HepG2 (cell line): Measurements from ENCODE around the gene ZC3H7B. TPM values are rescaled to one million over a fixed set of nuclear protein-coding genes. Genes with fewer than 3 reads are reported as not detected.

Source experiments
- ATAC-seq: fragments of 200-7000 bp; cut with Tn5 transposase; 3 replicates; pipeline ENCODE4 v1.9.1; 2020; ENCODE audit warnings: mild to moderate bottlenecking, moderate library complexity
- BruUV-seq: library from RNA; stranded (reverse); fragments of 400-500 nt; replicated peaks from 2 replicates; lab custom pipeline; 2021; lab: Mats Ljungman, UMichigan
- CTCF ChIA-PET: fragments of 300-600 bp; formaldehyde crosslinking; extraction: SDS; loops from one replicate; lab custom pipeline; 2021; ENCODE audit warnings: low total read pairs, inconsistent platforms, low intra/inter-chr PET ratio; lab: Yijun Ruan, JAX
- POLR2A ChIA-PET: fragments of 350-600 bp; sonication (Branson Sonifier 250); formaldehyde crosslinking; loops from one replicate; lab custom pipeline; 2020; ENCODE audit warnings: antibody characterized with exemption, inconsistent platforms; lab: Yijun Ruan, JAX
- DNase-seq: peaks from one replicate; pipeline ENCODE4 v3.0.0-alpha.2; 2015; ENCODE audit warnings: low spot score
- FAIRE-seq: peaks from 3 replicates; lab custom pipeline; 2011; peaks lifted over from hg19 to GRCh38; lab: Jason Lieb, UNC
- H2AFZ ChIP-seq: one replicate; pipeline ENCODE4 v1.6.1; 2011; ENCODE audit warnings: low read length, inconsistent platforms
- H3K27ac ChIP-seq: fragments of 300-600 bp; 3 replicates; pipeline ENCODE4 v1.8.0; 2011; ENCODE audit warnings: mixed run types, mild to moderate bottlenecking, mixed read lengths, low read length, inconsistent platforms; ENCODE audit not compliant: insufficient read depth; ENCODE audit errors: extremely low read length
- H3K27me3 ChIP-seq, 2 experiments: fragments of 200-600 bp in 1 of 2; 2 replicates in 1 of 2; 3 replicates in 1 of 2; pipeline versions ENCODE4 v1.6.0 to v1.8.0; 2011; ENCODE audit warnings: low read length in 2 of 2, mild to moderate bottlenecking in 2 of 2, moderate library complexity in 2 of 2, inconsistent platforms in 1 of 2; ENCODE audit not compliant: insufficient read depth in 2 of 2, control insufficient read depth in 1 of 2
- H3K36me3 ChIP-seq, 2 experiments: fragments of 200-600 bp in 1 of 2; replicated peaks in 1 of 2; 2 replicates in 1 of 2; 3 replicates in 1 of 2; pipeline versions ENCODE4 v1.5.1 to v1.8.0; 2011; ENCODE audit warnings: low read length in 2 of 2, inconsistent platforms in 1 of 2; ENCODE audit not compliant: insufficient read depth in 2 of 2, control insufficient read depth in 1 of 2
- H3K4me1 ChIP-seq: 2 replicates; pipeline ENCODE4 v1.5.1; 2012; ENCODE audit warnings: low read length, inconsistent platforms; ENCODE audit not compliant: insufficient read depth
- H3K4me2 ChIP-seq: 2 replicates; pipeline ENCODE4 v1.6.0; 2011; ENCODE audit warnings: low read depth, low read length, inconsistent platforms
- H3K4me3 ChIP-seq, 3 experiments: fragments of 200-600 bp in 1 of 3; sonication (generic), shearing (Covaris generic) in 1 of 3; replicated peaks in 1 of 3; 2 replicates each; pipeline ENCODE4 v1.5.1; 2011 to 2016; ENCODE audit warnings: low read length in 3 of 3, inconsistent platforms in 2 of 3, low read depth in 2 of 3, mild to moderate bottlenecking in 2 of 3, control low read depth in 1 of 3, mixed read lengths in 1 of 3; ENCODE audit not compliant: insufficient read depth in 1 of 3
- H3K79me2 ChIP-seq: one replicate; pipeline ENCODE4 v1.6.1; 2011; ENCODE audit warnings: low read length, inconsistent platforms; ENCODE audit not compliant: insufficient read depth
- H3K9ac ChIP-seq: 2 replicates; pipeline ENCODE4 v1.6.0; 2011; ENCODE audit warnings: mild to moderate bottlenecking, low read depth, low read length, inconsistent platforms; ENCODE audit not compliant: insufficient read depth
- H3K9me3 ChIP-seq: 2 replicates; pipeline ENCODE4 v1.5.1; 2012; ENCODE audit warnings: mild to moderate bottlenecking, low read length
- H4K20me1 ChIP-seq: 2 replicates; pipeline ENCODE4 v1.6.0; 2011; ENCODE audit warnings: inconsistent platforms, mild to moderate bottlenecking, low read length, moderate library complexity; ENCODE audit not compliant: insufficient read depth
- ETV5 ChIP-seq: IDR thresholded peaks from 2 replicates; pipeline ENCODE4 v1.6.1; 2018; ENCODE audit warnings: missing biosample characterization, missing genetic modification reagents, inconsistent platforms, borderline replicate concordance
- FOSL1 ChIP-seq: sonication (generic); formaldehyde crosslinking; IDR thresholded peaks from 2 replicates; pipeline ENCODE4 v1.9.0; 2021; ENCODE audit warnings: missing genetic modification reagents, borderline replicate concordance
- FOXO1 ChIP-seq: sonication (generic); formaldehyde crosslinking; IDR thresholded peaks from 2 replicates; pipeline ENCODE4 v1.4.0; 2020; ENCODE audit warnings: missing genetic modification reagents
- GFI1 ChIP-seq: sonication (generic); formaldehyde crosslinking; IDR thresholded peaks from 2 replicates; pipeline ENCODE4 v1.5.0; 2020; ENCODE audit warnings: missing genetic modification reagents, mild to moderate bottlenecking, borderline replicate concordance
- HHEX ChIP-seq: IDR thresholded peaks from 2 replicates; pipeline ENCODE4 v1.6.1; 2016; ENCODE audit warnings: control low read depth
- LCORL ChIP-seq, 2 experiments: fragments of 450-650 bp in 1 of 2; sonication (generic) in 1 of 2; formaldehyde crosslinking in 1 of 2; IDR thresholded peaks; 2 replicates each; pipeline versions ENCODE4 v1.5.0 to v1.6.1; 2017 to 2020; ENCODE audit warnings: antibody characterized with exemption in 1 of 2, missing genetic modification reagents in 1 of 2
- MED8 ChIP-seq: sonication (generic); formaldehyde crosslinking; IDR thresholded peaks from 2 replicates; pipeline ENCODE4 v1.8.1; 2023; ENCODE audit warnings: mild to moderate bottlenecking, missing genetic modification reagents; ENCODE audit not compliant: insufficient replicate concordance
- POLR2AphosphoS2 ChIP-seq: IDR thresholded peaks from 2 replicates; pipeline ENCODE4 v1.6.1; 2011; ENCODE audit warnings: low read depth, low read length, improper control_type of control experiment
- RFXAP ChIP-seq: sonication (generic); formaldehyde crosslinking; IDR thresholded peaks from 2 replicates; pipeline ENCODE4 v1.4.0; 2020; ENCODE audit warnings: missing genetic modification reagents, borderline replicate concordance
- SP4 ChIP-seq: sonication (generic); formaldehyde crosslinking; IDR thresholded peaks from 2 replicates; pipeline ENCODE4 v1.8.1; 2023; ENCODE audit warnings: mild to moderate bottlenecking, missing genetic modification reagents
- SP5 ChIP-seq: IDR thresholded peaks from 2 replicates; pipeline ENCODE4 v1.6.1; 2016; ENCODE audit warnings: low read depth, borderline replicate concordance
- TCF12 ChIP-seq, 2 experiments: fragments of 450-650 bp in 1 of 2; sonication (generic) in 1 of 2; formaldehyde crosslinking in 1 of 2; IDR thresholded peaks; 2 replicates each; pipeline versions ENCODE4 v1.6.1 to v1.8.0; 2017 to 2022; ENCODE audit warnings: antibody characterized with exemption in 1 of 2, mild to moderate bottlenecking in 1 of 2, missing genetic modification reagents in 1 of 2, moderate library complexity in 1 of 2
- TIGD3 ChIP-seq: sonication (generic); formaldehyde crosslinking; IDR thresholded peaks from 2 replicates; pipeline ENCODE4 v1.5.1; 2020; ENCODE audit warnings: mild to moderate bottlenecking, missing genetic modification reagents, borderline replicate concordance
- ZMYM2 ChIP-seq: sonication (generic); formaldehyde crosslinking; IDR thresholded peaks from 2 replicates; pipeline ENCODE4 v1.8.0; 2022; ENCODE audit warnings: mild to moderate bottlenecking, missing genetic modification reagents
- ZNF17 ChIP-seq: sonication (generic); formaldehyde crosslinking; IDR thresholded peaks from 2 replicates; pipeline ENCODE4 v1.5.0; 2020; ENCODE audit warnings: mild to moderate bottlenecking, missing genetic modification reagents
- ZNF280D ChIP-seq: sonication (generic); formaldehyde crosslinking; IDR thresholded peaks from 2 replicates; pipeline ENCODE4 v1.5.1; 2020; ENCODE audit warnings: mild to moderate bottlenecking, missing genetic modification reagents
- ZNF598 ChIP-seq: sonication (generic); formaldehyde crosslinking; IDR thresholded peaks from 2 replicates; pipeline ENCODE4 v1.5.1; 2020; ENCODE audit warnings: mild to moderate bottlenecking, missing genetic modification reagents, borderline replicate concordance
- ZNF713 ChIP-seq: sonication (generic); formaldehyde crosslinking; IDR thresholded peaks from 2 replicates; pipeline ENCODE4 v1.4.0; 2020; ENCODE audit warnings: mild to moderate bottlenecking, missing genetic modification reagents
- WGBS: methylation state at CpG from one replicate; pipeline ENCODE4 v1.1.6; 2017; ENCODE audit warnings: low lambda C conversion rate; 5-methylcytosine and 5-hydroxymethylcytosine counted together
- in situ Hi-C: cut with HindIII; loops from 2 replicates; pipeline ENCODE4 v1.10.0; 2017; ENCODE audit warnings: low pct_unique_long_range_greater_than_20kb; ENCODE audit not compliant: extremely low pct_ligation_motif_present
- intact Hi-C: fragments of 100-400 bp; cut with micrococcal nuclease; formaldehyde crosslinking; loops from one replicate; pipeline ENCODE4 v1.10.0; 2022; ENCODE audit not compliant: unreplicated experiment
- polyA plus RNA-seq, 8 experiments: library from polyadenylated mRNA; depleted of rRNA in 3 of 8; stranded (reverse) in 7 of 8; unstranded in 1 of 8; fragments of >200 nt; fragmentation: Illumina TruSeq in 4 of 8; extraction: Trizol in 4 of 8; gene quantifications; 2 replicates each; pipeline versions ENCODE4 v1.2.1 to v1.2.3, GENCODE V29; 2011 to 2016; ENCODE audit warnings: low read depth in 4 of 8, missing spikeins in 1 of 8, mixed read lengths in 1 of 8; ENCODE audit not compliant: insufficient read depth in 1 of 8
- total RNA-seq, 5 experiments: library from RNA; depleted of rRNA; stranded (reverse); fragments of >200 nt; fragmentation: Illumina TruSeq; extraction: Trizol; gene quantifications; 2 replicates each; pipeline ENCODE4 v1.2.3, GENCODE V29; 2016; ENCODE audit warnings: low read depth in 1 of 5

ZC3H7B gene
- total and polyA plus RNA-seq, 2 of the 13 experiments (the other 11 are each of a cell fraction or from before 2014, with no cell fraction given) = 26.4 to 37.2 TPM

GRCh38 chr22:41300661-41301060 lies 664 bp upstream of the ZC3H7B start:
- peaks cover 55% of the 10 kb centered on the region for H3K4me1 ChIP-seq
- ATAC-seq (no peak), FAIRE-seq (no peak), DNase-seq (no peak)
- H4K20me1 ChIP-seq = no peaks in the 10 kb centered on the region; the same call in 1 of the 2 replicates
- H2AFZ ChIP-seq = peak overlapping the region; percentile 65
- H3K9me3 ChIP-seq = no peaks in the 10 kb centered on the region
- ChIA-PET CTCF (no interaction called here), POLR2A (interaction anchor here (3.6 to 6.7 kb wide), 2 partner anchors 14 to 80 kb away, joined by 21 to 47 read pairs; partner anchors contain the start of genes RANGAP1 and TEF)
- in situ Hi-C loops (no loop called here), intact Hi-C loops (loop anchor here (1.0 to 10.0 kb wide), 2 partner anchors 14 to 64 kb away; partner anchors contain the start of gene RANGAP1)
- peak overlapping the region; percentile 93; the same call in 1 of the 2 replicates for H3K9ac ChIP-seq
- H3K36me3 ChIP-seq = 0 out of 5 replicates have a peak, but pooled peaks cover 0 to 6% of the 10 kb centered on the region in 2 experiments
- WGBS = 65% methylated on average over 7 of the region's 7 CpGs
- no peak overlapping the region for H3K27ac ChIP-seq
- no TSS peak for BruUV-seq
- no peaks in the 10 kb centered on the region for H3K27me3 ChIP-seq
- H3K79me2 ChIP-seq = peaks cover 41% of the 10 kb centered on the region
- H3K4me2 ChIP-seq = peak overlapping the region; percentile 93
- H3K4me3 ChIP-seq = peak overlapping the region; percentile 88 to 98 (median 93)
- TF ChIP-seq ZMYM2 (no peak), RFXAP (CRISPR knock-in tag) (no peak), HHEX (no peak), FOXO1 (CRISPR knock-in tag) (no peak), GFI1 (CRISPR knock-in tag) (no peak), MED8 (no peak), FOSL1 (CRISPR knock-in tag) (no peak), SP4 (CRISPR knock-in tag) (0 out of 2 replicates have a peak, but pooled peaks have one; percentile 7), ZNF17 (CRISPR knock-in tag) (no peak), ZNF280D (0 out of 2 replicates have a peak, but pooled peaks have one; percentile 6), TIGD3 (CRISPR knock-in tag) (no peak), LCORL (IDR thresholded peaks at IDR 0.05) (no peak), LCORL (CRISPR knock-in tag; IDR thresholded peaks at IDR 0.05) (0 out of 2 replicates have a peak, but pooled peaks have one; percentile 7), POLR2AphosphoS2 (no peak), ZNF598 (CRISPR knock-in tag) (no peak), TCF12 (IDR thresholded peaks at IDR 0.05) (no peak), TCF12 (CRISPR knock-in tag; IDR thresholded peaks at IDR 0.05) (no peak), SP5 (CRISPR knock-in tag) (no peak), ETV5 (CRISPR knock-in tag) (no peak), ZNF713 (CRISPR knock-in tag) (no peak)
